ENCODE measurements around the gene DGKD. TPM values are rescaled to one million over a fixed set of nuclear protein-coding genes. Genes with fewer than 3 reads are reported as not detected.

DGKD gene
- total RNA-seq, 6 donors from 2014 or later, result 50.0 to 141 (median 75.6) TPM

GRCh38 chr2:233490831-233491230 lies 136.5 kb downstream of the DGKD start:
- WGBS, 2 donors, result 92 to 97% methylated on average over 7 of the region's 7 CpGs
- Histone ChIP-seq H3K27me3 (no peaks in the 10 kb centered on the region), H3K4me3 (no peak overlapping the region), H3K9me3 (no peaks in the 10 kb centered on the region), H3K36me3 (peaks cover 8 to 61% (median 22%) of the 10 kb centered on the region in 4 donors), H3K4me1 (peaks cover 0 to 18% (median 10%) of the 10 kb centered on the region in 4 donors), H3K27ac (no peak overlapping the region)
- ATAC-seq (ENCODE audit: low FRiP score in 2 of 2), result no peak
- no peak for TF ChIP-seq EP300 (IDR thresholded peaks at IDR 0.05)
- TF ChIP-seq, protein P1, sequence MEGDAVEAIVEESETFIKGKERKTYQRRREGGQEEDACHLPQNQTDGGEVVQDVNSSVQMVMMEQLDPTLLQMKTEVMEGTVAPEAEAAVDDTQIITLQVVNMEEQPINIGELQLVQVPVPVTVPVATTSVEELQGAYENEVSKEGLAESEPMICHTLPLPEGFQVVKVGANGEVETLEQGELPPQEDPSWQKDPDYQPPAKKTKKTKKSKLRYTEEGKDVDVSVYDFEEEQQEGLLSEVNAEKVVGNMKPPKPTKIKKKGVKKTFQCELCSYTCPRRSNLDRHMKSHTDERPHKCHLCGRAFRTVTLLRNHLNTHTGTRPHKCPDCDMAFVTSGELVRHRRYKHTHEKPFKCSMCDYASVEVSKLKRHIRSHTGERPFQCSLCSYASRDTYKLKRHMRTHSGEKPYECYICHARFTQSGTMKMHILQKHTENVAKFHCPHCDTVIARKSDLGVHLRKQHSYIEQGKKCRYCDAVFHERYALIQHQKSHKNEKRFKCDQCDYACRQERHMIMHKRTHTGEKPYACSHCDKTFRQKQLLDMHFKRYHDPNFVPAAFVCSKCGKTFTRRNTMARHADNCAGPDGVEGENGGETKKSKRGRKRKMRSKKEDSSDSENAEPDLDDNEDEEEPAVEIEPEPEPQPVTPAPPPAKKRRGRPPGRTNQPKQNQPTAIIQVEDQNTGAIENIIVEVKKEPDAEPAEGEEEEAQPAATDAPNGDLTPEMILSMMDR (IDR thresholded peaks at IDR 0.05), result no peak
- no peak for TF ChIP-seq POLR2A (IDR thresholded peaks at IDR 0.05)
- no peak for TF ChIP-seq POLR2AphosphoS5 (IDR thresholded peaks at IDR 0.05)
- DNase-seq, result no peak

DNA sequence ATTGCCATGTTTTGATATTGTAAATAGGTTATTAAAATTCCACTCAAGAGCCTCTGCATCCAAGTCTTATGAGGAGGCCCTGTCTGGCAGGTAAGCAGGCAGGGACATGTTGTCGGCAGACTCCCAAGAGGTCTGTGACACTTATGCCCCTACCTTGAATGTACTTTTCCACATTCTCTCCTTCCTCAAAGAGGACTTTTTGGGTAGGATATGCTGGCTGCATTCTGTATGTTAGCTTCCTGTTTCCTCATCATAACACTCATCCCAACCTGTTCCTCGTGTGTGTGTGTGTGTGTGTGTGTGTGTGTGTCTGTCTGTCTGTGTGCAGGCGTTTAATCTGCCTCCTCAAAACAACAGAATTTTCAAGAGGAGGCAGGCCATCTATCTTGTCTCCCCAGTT lies 137.0 kb downstream of the DGKD start:
- Histone ChIP-seq H3K4me3 (no peak overlapping the region), H3K27ac (no peak overlapping the region), H3K27me3 (no peaks in the 10 kb centered on the region), H3K36me3 (peaks cover 8 to 56% (median 24%) of the 10 kb centered on the region in 4 donors), H3K4me1 (peaks cover 0 to 13% (median 7%) of the 10 kb centered on the region in 4 donors), H3K9me3 (no peaks in the 10 kb centered on the region)
- WGBS, 2 donors, result 66 to 72% methylated on average over 3 of the region's 3 CpGs
- TF ChIP-seq POLR2AphosphoS5 (IDR thresholded peaks at IDR 0.05) (no peak), EP300 (IDR thresholded peaks at IDR 0.05) (no peak), POLR2A (IDR thresholded peaks at IDR 0.05) (no peak)
- TF ChIP-seq, protein P1 (IDR thresholded peaks at IDR 0.05), result no peak
- ATAC-seq (ENCODE audit: low FRiP score in 2 of 2), result no peak
- DNase-seq, result no peak

GRCh38 chr2:233492078-233492477 lies 137.8 kb downstream of the DGKD start:
- no peak for DNase-seq
- H3K36me3 ChIP-seq, result peaks cover 8 to 60% (median 24%) of the 10 kb centered on the region in 4 donors
- H3K27me3 ChIP-seq, result no peaks in the 10 kb centered on the region
- H3K4me3 ChIP-seq, result no peak overlapping the region
- ATAC-seq (ENCODE audit: low FRiP score in 2 of 2), result no peak
- 82 to 83% methylated on average over 4 of the region's 4 CpGs for WGBS, 2 donors
- H3K4me1 ChIP-seq, result peaks cover 0 to 7% (median 3%) of the 10 kb centered on the region in 4 donors
- no peak overlapping the region for H3K27ac ChIP-seq
- no peaks in the 10 kb centered on the region for H3K9me3 ChIP-seq
- no peak for TF ChIP-seq EP300 (IDR thresholded peaks at IDR 0.05)
- TF ChIP-seq, protein P1 (IDR thresholded peaks at IDR 0.05), result no peak
- TF ChIP-seq POLR2A (IDR thresholded peaks at IDR 0.05), result no peak
- no peak for TF ChIP-seq POLR2AphosphoS5 (IDR thresholded peaks at IDR 0.05)

DNA sequence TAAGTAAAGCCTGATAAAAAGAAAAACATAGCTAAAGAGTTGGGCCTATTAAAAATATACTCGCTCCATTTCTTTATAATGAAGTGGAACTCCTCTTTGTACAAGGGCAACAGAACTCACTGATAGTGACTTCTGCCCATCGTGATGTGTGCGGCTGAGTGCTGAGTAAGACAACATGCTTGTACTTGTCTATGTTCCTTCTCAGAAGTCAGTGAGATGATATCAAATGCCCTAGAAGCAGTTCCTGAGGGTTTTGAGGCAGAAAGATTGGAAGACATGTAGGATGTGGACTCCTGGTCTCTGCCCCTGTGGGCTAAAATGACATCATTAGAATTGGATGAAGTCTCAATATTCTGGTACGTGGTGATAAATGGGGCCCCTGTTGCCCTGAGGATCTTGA lies 138.5 kb downstream of the DGKD start:
- no peak for ATAC-seq (ENCODE audit: low FRiP score in 2 of 2)
- no peaks in the 10 kb centered on the region for H3K27me3 ChIP-seq
- H3K9me3 ChIP-seq, result no peaks in the 10 kb centered on the region
- no peak overlapping the region for H3K27ac ChIP-seq
- TF ChIP-seq POLR2A (IDR thresholded peaks at IDR 0.05) (no peak), POLR2AphosphoS5 (IDR thresholded peaks at IDR 0.05) (no peak)
- H3K4me3 ChIP-seq, result no peak overlapping the region
- H3K4me1 ChIP-seq, result peaks cover 0 to 7% (median 3%) of the 10 kb centered on the region in 4 donors
- peaks cover 8 to 64% (median 22%) of the 10 kb centered on the region in 4 donors for H3K36me3 ChIP-seq
- no peak for DNase-seq
- 93 to 96% methylated on average over 4 of the region's 4 CpGs for WGBS, 2 donors

GRCh38 chr2:233495503-233496496 lies 141.5 kb downstream of the DGKD start:
- ATAC-seq (ENCODE audit: low FRiP score in 2 of 2) (peak in 1 of 2 donors; percentile 43), DNase-seq (no peak)
- Histone ChIP-seq H3K4me1 (no peaks in the 10 kb centered on the region), H3K4me3 (no peak overlapping the region), H3K27me3 (no peaks in the 10 kb centered on the region), H3K9me3 (no peaks in the 10 kb centered on the region), H3K27ac (peak overlapping the region in 2 of 4 donors; percentile 26 to 40), H3K36me3 (peaks cover 4 to 59% (median 16%) of the 10 kb centered on the region in 4 donors)
- WGBS, 2 donors, result 70 to 71% methylated on average over 10 of the region's 10 CpGs
- TF ChIP-seq POLR2A (IDR thresholded peaks at IDR 0.05) (no peak), POLR2AphosphoS5 (IDR thresholded peaks at IDR 0.05) (no peak), EP300 (IDR thresholded peaks at IDR 0.05) (no peak)
- TF ChIP-seq, protein P1 (IDR thresholded peaks at IDR 0.05), result no peak
